ENCODE results near the gene TRIM66.

Gene TRIM66

GRCh38 chr11:8567602-8568198 lies 114.8 kb downstream of the TRIM66 start:
- DNase-seq (ENCODE audit: low read depth): no peak

- no peak for DNase-seq (ENCODE audit: low read depth)
Measured at GRCh38 chr11:8566613-8567210, 115.8 kb downstream of the TRIM66 start.

GRCh38 chr11:8564526-8564925 lies 117.9 kb downstream of the TRIM66 start:
- no peak for DNase-seq (ENCODE audit: low read depth)
